Smooth muscle cell (in vitro differentiated cells): ENCODE data around the gene CST1. TPM values are rescaled to one million over a fixed set of nuclear protein-coding genes. Genes with fewer than 3 reads are reported as not detected.
"Not testable (repeated sequence)": the region's sequence is repeated elsewhere in the genome, so short reads cannot be mapped to it uniquely, and the experiment has no call there.

Source experiments
- DNase-seq: peaks from one replicate; lab custom pipeline; 2025; ENCODE audit not compliant: unreplicated experiment; lab: John Stamatoyannopoulos, UW
- H2AFZ ChIP-seq: fragments of 200-600 bp; sonication (generic); 2 replicates; pipeline ENCODE4 v1.6.0; 2016; ENCODE audit warnings: antibody characterized with exemption, low read depth, mild to moderate bottlenecking
- H3F3A ChIP-seq: fragments of 200-600 bp; sonication (generic); 2 replicates; pipeline ENCODE4 v1.6.0; 2017; ENCODE audit warnings: antibody characterized with exemption, low read depth
- H3K27ac ChIP-seq: fragments of 200-600 bp; sonication (generic); 2 replicates; pipeline ENCODE4 v1.5.1; 2016; ENCODE audit warnings: low read depth, mild to moderate bottlenecking
- H3K27me3 ChIP-seq: fragments of 200-600 bp; sonication (generic); 2 replicates; pipeline ENCODE4 v1.6.1; 2016; ENCODE audit warnings: low read depth, mild to moderate bottlenecking
- H3K36me3 ChIP-seq: fragments of 200-600 bp; sonication (generic); 2 replicates; pipeline ENCODE4 v1.5.1; 2016; ENCODE audit warnings: low read depth
- H3K4me1 ChIP-seq: fragments of 200-600 bp; sonication (generic); 2 replicates; pipeline ENCODE4 v1.5.1; 2016; ENCODE audit warnings: low read depth
- H3K4me2 ChIP-seq: fragments of 200-600 bp; sonication (generic); 2 replicates; pipeline ENCODE4 v1.6.0; 2016; ENCODE audit warnings: mild to moderate bottlenecking
- H3K4me3 ChIP-seq: fragments of 200-600 bp; sonication (generic); 2 replicates; pipeline ENCODE4 v1.5.1; 2016; ENCODE audit warnings: mild to moderate bottlenecking
- H3K79me2 ChIP-seq: fragments of 200-600 bp; sonication (generic); 2 replicates; pipeline ENCODE4 v1.6.0; 2016; ENCODE audit warnings: low read depth, mild to moderate bottlenecking
- H3K9ac ChIP-seq: fragments of 200-600 bp; sonication (generic); 2 replicates; pipeline ENCODE4 v1.6.0; 2016; ENCODE audit warnings: low read depth
- H3K9me3 ChIP-seq: fragments of 200-600 bp; sonication (generic); replicated peaks from 2 replicates; pipeline ENCODE4 v1.5.1; 2016; ENCODE audit warnings: low read depth
- H4K20me1 ChIP-seq: fragments of 200-600 bp; sonication (generic); 2 replicates; pipeline ENCODE4 v1.6.0; 2016; ENCODE audit warnings: low read depth
- CTCF ChIP-seq: fragments of 200-600 bp; sonication (generic); IDR thresholded peaks from 2 replicates; pipeline ENCODE4 v1.5.1; 2017; ENCODE audit warnings: borderline replicate concordance, mild to moderate bottlenecking, antibody characterized with exemption; ENCODE audit not compliant: insufficient read depth, poor library complexity, severe bottlenecking
- WGBS: methylation state at CpG from one replicate; pipeline ENCODE4 v1.1.7; 2016; ENCODE audit warnings: low lambda C conversion rate; 5-methylcytosine and 5-hydroxymethylcytosine counted together
- polyA plus RNA-seq: library from polyadenylated mRNA; unstranded; fragments of >200 nt; fragmentation: Nextera tagmentation; extraction: Ambion mirVana; gene quantifications from 2 replicates; pipeline ENCODE4 v1.2.1, GENCODE V29; 2016
- total RNA-seq: library from RNA; depleted of rRNA; stranded (reverse); fragments of >200 nt; gene quantifications from 2 replicates; pipeline ENCODE4 v1.2.3, GENCODE V29; 2014

CST1 gene
- total and polyA plus RNA-seq, 2 experiments from 2014 or later = 1.9 to 9.3 TPM

- no peaks in the 10 kb centered on the region for H3K36me3 ChIP-seq
- no peak for DNase-seq
- no peak overlapping the region for H3K4me2 ChIP-seq
- no peaks in the 10 kb centered on the region for H3K9me3 ChIP-seq
- no peak overlapping the region for H2AFZ ChIP-seq
- H4K20me1 ChIP-seq = no peaks in the 10 kb centered on the region
- no peak overlapping the region for H3K9ac ChIP-seq
- no peak for TF ChIP-seq CTCF
- no peak overlapping the region for H3K4me3 ChIP-seq
- no peaks in the 10 kb centered on the region for H3K79me2 ChIP-seq
- no peaks in the 10 kb centered on the region for H3F3A ChIP-seq
- H3K4me1 ChIP-seq = no peaks in the 10 kb centered on the region
- H3K27me3 ChIP-seq = no peaks in the 10 kb centered on the region
- no peak overlapping the region for H3K27ac ChIP-seq
- WGBS = 94% methylated on average over 4 of the region's 4 CpGs
These were observed 1.3 kb upstream of the CST1 start for GRCh38 chr20:23752019-23752418.

- Histone ChIP-seq H3K36me3 (no peaks in the 10 kb centered on the region), H4K20me1 (no peaks in the 10 kb centered on the region), H3K27me3 (no peaks in the 10 kb centered on the region), H3K4me2 (no peak overlapping the region), H2AFZ (no peak overlapping the region), H3K9ac (no peak overlapping the region), H3F3A (no peaks in the 10 kb centered on the region), H3K79me2 (no peaks in the 10 kb centered on the region), H3K4me3 (no peak overlapping the region), H3K4me1 (no peaks in the 10 kb centered on the region), H3K9me3 (no peaks in the 10 kb centered on the region), H3K27ac (no peak overlapping the region)
- DNase-seq = no peak
- WGBS = 98% methylated on average over 5 of the region's 5 CpGs
- no peak for TF ChIP-seq CTCF
These were observed 989 bp downstream of the CST1 start for GRCh38 chr20:23749746-23750145.

GRCh38 chr20:23748975-23749374 lies 1.8 kb downstream of the CST1 start:
- not testable (repeated sequence) for H3K79me2 ChIP-seq, H3K36me3 ChIP-seq, H3K27me3 ChIP-seq, H3K4me1 ChIP-seq, H3K4me2 ChIP-seq, H3K27ac ChIP-seq, H3K9me3 ChIP-seq, DNase-seq, H4K20me1 ChIP-seq, H3F3A ChIP-seq, H3K9ac ChIP-seq, H2AFZ ChIP-seq, H3K4me3 ChIP-seq
- 87% methylated on average over 10 of the region's 10 CpGs for WGBS

GRCh38 chr20:23747551-23747950 lies 3.2 kb downstream of the CST1 start:
- H2AFZ ChIP-seq, H3K36me3 ChIP-seq, H3K4me3 ChIP-seq, H3K9me3 ChIP-seq, H3K4me1 ChIP-seq, DNase-seq, H3F3A ChIP-seq, H3K9ac ChIP-seq, H3K27ac ChIP-seq, H3K27me3 ChIP-seq, H4K20me1 ChIP-seq, H3K79me2 ChIP-seq, H3K4me2 ChIP-seq: not testable (repeated sequence)
- WGBS = 90% methylated on average over 7 of the region's 7 CpGs

- not testable (repeated sequence) for H3K4me3 ChIP-seq, H3K36me3 ChIP-seq, H3K27ac ChIP-seq, H2AFZ ChIP-seq, H3K79me2 ChIP-seq, DNase-seq, H4K20me1 ChIP-seq, H3K27me3 ChIP-seq, H3F3A ChIP-seq, H3K4me2 ChIP-seq, H3K4me1 ChIP-seq, H3K9me3 ChIP-seq, H3K9ac ChIP-seq
- WGBS = 84% methylated on average over 4 of the region's 4 CpGs
These were observed 3.6 kb downstream of the CST1 start for GRCh38 chr20:23747092-23747491.
